DMS79 (cell line): ENCODE data around the gene PCBP2.
"Not testable (repeated sequence)": the region's sequence is repeated elsewhere in the genome, so short reads cannot be mapped to it uniquely, and the experiment has no call there.

ENCODE experiments used
- DNase-seq: peaks from one replicate; lab custom pipeline; 2025; lab: John Stamatoyannopoulos, UW

PCBP2 gene

DNA sequence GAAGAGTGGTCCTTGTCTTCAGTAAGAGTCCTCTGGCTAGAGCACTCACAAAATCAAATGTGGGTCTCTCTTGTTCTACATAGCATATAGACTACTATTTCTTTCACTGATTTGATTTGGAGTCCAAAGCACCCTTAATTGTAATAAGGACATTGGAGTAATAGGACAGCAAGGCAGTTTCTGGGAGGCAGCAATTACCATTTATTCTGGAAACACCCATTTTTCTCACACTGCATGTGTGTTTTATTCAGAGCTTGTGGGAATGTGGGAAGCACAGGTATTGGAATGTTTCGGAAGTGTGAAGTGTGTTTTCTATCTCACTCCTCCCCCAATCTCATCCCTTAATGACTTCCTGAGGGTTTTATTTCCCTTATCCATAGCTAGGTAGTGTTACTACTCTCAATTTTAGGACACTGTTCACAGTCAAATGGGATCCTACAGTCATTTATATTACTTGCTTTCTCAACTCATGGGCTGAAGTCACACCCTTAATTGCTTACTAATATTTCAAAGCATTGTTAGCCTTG lies 20.2 kb downstream of the PCBP2 start:
- DNase-seq = no peak

DNA sequence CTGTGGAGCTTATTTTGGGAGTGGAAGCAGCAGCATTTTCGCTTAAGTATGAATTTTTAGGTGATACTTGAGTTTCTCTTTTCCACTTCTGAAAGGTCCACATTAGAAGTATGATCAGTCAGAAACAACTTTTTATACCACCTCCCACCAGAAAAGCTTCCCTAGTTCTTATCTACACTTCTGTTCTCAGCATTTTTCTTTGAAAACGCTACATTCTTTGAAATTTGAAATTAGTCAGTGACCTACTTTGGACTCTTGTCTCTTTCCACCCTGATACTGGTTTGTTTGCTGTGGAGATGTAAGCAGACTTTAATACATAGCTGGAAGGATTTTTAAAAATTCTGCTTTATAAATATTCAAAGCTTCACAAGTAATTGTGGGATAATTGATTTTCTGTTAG lies 22.2 kb downstream of the PCBP2 start:
- no peak for DNase-seq

DNA sequence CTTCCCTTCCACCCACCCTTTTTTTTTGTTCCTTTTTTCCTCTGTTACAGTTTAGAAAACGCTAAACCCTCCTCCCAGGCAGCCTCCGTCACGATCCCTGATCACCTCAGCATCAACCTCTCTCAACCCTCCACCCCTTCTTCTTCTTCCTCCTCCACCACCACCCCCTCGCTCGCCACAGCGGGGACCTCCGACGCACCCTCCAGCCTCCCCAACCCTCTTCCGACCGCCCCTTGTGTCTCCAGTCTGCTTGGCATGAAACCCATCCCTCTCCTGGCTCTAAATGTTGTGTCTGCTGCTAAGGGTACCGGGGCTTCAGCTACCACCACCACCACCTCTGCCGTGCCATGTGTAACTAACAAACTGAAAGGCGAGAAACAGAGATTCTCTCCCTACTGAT lies 22.9 kb downstream of the PCBP2 start:
- no peak for DNase-seq

DNA sequence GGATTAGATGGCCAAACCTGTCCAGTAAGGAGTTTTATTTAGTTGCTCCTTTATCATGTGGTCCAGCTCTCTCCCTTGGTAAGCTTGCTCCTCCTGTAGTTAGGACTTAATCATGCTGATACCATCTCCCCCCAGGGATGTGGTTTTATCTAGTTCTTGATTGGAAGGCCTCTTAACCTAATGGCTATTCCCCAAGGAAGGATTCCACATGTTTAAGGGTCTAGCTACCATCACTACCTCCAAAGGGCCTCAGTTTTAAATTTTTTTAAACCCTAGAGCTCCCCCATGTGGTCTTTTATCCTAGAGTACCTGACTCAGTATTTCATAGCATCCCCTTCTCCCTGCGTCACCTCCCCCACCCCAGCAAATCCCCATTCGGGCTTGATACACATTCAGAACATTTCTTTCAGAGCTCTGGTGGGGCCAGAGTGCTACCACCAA lies 24.9 kb downstream of the PCBP2 start:
- no peak for DNase-seq

DNA sequence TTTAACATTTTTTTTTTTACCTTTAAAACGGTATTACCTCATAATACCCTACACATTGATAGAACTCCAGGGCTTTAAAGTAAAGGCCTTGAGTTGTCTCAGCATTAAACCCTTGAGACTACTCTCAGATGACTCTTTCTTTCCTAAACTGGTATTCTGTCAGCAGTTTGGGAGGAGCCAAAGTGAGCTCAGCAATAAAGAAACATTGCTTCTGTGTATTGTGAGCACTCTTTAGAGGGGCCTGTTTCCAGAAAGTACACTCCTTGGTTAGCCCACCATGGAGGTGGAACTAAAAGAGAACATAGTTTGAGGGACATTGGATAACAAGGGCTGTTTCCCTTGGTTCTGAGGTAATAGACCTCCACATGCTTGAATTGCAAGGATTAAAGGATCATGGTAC lies 27.0 kb downstream of the PCBP2 start:
- DNase-seq = no peak

DNA sequence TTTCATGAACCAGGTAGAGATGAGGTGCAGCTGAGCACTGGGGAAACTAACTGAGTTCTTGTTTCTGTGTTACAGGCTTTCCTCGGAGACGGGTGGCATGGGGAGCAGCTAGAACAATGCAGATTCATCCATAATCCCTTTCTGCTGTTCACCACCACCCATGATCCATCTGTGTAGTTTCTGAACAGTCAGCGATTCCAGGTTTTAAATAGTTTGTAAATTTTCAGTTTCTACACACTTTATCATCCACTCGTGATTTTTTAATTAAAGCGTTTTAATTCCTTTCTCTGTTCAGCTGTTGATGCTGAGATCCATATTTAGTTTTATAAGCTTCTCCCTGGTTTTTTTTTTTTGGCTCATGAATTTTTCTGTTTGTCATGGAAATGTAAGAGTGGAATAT lies 27.4 kb downstream of the PCBP2 start:
- DNase-seq = no peak

DNA sequence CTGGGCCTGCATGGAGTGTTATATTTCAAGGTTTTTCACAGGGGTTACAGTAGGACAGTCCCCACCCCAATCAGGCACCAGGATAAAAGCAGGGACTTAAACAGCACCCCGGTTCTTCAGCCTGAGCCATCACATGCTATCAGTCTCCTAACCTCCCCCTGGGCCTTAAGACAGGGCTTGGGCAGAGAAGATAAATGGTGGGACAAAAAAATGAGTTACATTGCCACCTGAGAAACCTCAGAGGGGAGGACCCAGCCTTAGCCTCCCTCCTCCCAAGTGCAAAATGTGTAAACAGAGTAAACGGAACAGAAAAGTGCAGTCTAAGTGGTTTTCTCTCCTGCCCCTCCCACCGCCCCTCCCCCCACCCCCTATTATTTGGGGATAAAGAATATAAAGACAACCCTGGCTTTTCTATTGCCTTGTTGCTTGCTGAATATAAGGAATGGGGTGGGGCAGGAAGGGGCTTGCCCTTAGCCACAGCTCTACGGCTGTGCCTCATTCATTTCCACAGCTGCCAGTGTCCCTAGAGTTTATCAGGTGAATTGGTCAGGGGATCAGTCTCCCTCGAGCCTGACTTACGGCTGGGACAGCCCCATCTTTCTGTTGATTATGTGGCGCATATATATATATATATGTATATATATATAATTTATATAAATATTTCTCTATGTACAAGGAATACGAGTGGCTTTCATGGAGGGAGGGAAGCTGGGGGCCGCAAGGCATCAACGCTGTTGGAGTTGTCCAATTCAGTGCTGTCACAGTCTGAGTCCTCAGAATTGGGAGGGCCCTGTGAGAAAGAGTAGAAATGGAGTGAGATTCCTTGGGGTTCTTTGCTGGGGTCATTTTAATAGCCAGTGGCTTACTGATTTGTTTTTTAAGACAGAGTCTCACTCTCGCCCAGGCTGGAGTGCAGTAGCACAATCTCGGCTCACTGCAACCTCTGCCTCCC lies 28.9 kb downstream of the PCBP2 start:
- DNase-seq = no peak

DNA sequence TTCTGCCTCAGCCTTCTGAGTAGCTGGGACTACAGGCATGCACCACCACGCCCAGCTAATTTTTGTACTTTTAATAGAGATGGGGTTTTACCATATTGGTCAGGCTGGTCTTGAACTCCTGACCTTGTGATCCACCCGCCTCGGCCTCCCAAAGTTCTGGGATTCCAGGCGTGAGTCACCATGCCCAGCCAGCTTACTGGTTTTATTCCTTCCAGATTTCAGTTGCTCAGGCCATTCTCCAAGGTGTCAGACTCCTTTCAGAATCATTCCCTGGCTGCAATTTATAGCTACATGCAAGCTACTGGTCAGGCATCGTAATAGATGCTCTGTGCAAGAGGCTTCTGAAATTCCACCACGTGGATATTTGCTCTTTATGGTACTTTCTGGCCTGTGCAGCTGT lies 29.6 kb downstream of the PCBP2 start:
- DNase-seq = not testable (repeated sequence)

DNA sequence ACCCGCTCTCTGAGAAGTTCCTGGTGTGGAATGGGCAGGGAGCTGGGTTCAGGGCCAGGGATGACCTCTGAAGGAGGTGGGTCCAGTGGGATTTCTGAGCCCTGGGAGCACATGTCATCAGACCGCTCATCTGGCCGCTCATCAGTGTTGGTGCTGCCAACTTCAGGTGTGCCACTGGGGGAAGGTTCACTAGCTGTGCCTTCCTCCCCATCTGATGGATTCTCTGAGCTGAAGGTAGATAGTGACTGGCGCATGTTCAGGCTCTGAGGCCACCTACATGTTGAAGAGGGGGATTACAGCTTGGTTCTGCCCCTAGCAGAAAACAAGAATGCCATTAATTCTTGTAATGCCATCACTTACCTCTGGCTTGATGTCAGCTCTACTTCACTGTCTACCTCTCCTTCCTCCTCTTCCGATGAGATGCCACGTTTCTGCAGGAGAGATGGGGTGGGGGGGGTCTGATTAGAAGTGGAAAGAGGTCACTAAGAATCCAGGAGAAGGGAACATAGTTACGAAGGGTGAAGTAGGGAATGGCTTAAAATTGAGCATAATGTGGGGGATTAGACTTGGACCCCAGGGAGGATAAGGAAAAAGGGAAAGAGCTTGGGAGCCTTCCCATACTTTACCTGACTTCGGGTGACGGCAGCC lies 30.2 kb downstream of the PCBP2 start:
- no peak for DNase-seq

DNA sequence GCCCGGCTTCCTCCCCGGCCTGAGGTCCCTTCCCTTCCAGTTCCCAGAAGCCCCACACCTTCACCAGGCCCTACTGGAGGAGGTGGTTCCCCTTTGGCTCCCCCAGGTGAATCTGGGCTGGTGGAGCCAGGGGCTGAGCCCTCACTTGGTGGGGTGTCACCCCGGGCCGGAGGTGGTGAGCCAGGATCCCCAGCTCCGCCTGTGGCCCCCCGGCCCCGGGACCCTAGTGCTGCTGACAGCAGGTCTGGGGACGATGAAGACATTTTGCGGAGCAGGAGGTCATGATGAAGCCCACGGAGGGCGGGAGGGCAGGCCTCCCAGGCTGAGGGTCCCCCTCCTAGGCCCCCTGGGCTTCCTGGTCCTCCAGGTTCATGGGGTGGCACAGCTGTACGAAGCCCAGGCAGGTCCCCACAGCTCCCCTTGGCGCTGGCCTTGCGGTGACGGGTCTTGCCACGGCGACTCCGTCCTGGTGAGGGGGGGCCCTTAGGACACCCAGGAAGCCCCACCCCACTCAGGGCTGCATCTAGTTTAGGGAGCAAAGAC lies 30.8 kb downstream of the PCBP2 start:
- DNase-seq = no peak

DNA sequence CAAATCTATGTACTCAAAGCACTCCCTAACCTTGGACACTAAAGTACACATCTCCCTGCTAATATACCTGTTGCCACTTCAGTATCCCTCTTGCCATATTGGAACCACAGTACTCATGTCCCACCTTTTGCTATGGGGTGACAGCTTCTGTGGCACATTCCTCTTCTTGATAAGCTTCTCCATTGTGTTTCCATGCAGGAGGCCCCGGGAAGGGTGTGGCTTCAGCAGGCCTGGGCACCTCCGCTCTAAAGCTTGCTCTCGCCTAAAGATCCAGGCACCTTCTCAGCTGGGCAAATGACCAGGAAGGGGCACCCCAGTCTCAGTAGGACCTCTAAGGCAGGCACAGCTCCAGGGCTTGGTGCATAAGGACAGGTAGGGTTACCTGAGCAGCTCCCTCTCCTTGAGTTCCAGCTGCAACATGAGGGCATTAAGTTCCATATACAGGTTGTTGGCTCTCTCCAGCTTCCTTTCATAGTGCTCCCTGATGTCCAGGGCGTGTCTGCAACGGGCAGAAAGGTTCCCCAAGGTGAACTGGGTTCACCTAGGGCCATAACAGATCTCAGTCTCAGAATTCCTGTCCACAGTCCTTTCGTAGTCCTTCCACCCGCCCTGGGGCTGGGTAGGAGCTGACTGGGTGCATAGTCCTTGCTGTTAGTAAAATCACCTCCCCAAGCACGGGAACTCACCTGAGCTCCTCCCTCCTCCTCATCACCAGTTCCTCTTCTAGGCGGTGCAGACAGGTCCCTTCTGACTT lies 31.5 kb downstream of the PCBP2 start:
- DNase-seq = no peak

DNA sequence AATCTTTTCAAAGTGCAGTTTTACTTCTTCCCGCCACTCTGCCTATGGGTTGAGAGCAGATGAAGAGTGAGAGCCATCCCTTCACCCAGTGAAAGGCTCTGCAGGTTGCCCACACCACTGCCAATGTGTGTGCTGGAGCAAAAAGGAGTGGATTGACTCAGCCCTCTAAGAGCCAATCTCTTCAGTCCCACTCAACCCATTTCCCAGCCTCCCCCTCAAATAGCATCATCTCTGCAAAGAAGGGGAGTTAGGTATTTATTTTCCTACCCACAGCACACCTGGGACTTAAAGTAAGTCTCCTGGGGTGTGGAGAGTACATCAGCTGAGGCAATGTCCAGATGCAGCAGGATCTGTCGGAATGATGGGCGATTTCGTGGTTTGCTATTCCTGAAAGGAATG lies 32.1 kb downstream of the PCBP2 start:
- no peak for DNase-seq

DNA sequence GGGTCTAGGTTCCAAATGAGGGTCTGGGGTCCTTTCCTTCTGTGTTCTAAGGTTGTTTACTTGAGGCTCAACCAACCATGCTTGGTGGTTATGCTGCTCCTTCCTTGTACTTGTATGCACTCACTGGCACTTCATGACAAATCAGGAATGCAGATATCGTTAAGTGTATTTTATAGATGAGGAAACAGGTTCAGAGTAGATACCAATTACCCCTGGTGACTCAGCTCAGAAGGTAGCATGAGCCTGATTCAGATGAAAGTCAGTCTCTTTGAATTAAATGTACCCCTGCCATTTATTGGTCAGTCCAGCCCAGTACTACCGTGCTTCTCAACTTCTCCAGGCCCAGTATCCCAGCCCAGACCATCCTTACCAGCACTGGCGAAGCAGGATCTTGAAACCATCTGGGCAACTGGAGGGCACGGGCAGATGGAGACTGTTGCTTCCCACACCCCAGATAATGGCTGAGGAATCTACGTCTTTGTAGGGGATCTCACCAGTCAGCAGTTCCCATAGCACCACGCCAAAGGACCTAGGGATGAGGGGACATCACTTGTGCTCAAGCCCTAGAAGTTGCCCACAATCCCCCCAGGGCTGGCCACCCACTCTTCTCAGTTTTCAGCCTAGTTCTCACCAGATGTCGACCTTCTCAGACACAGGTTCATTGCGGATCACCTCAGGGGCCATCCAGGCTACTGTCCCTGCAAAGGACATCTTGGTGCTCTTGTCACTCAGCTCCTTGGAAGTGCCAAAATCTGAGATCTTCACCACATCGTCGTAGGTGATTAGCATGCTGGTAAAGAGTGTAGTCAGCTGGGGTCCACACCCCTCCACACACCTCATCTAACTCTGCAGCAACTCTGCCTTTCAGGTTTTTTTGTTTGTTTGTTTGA lies 33.0 kb downstream of the PCBP2 start:
- DNase-seq = no peak

DNA sequence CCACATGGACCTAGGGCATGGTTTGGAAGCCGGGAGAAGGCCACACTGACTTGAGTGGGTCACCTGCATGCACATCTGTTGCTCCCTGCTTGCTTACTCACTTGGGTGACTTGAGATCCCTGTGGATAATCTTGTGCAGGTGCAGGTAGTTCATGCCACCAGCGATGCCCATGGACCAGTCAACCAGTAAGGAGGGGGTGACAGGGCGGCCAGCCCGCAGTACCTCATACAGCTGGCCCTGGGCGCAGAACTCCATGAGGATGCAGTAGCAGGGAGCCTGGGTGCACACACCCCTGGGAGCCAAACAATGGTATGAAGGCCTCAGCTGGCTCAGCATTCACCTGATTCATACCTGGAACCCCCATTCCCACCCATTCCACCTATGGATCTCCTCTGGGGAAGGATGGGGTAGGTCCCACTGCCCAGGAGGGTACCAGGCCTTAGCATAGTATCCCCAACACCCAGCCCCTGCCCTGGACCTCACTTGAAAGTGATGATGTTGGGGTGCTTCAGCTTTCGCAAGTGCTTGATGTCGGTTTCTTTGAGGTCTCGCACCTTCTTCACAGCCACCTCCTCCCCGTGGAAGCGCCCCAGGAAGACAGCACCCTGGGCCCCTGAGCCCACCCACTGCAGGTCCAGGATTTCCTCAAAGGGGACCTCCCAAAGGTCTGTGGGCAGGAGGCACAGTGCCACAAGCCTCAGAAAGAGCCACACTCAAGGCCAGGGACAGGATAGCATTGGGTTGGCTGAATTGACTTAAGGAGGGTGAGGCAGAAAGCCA lies 34.2 kb downstream of the PCBP2 start:
- no peak for DNase-seq

DNA sequence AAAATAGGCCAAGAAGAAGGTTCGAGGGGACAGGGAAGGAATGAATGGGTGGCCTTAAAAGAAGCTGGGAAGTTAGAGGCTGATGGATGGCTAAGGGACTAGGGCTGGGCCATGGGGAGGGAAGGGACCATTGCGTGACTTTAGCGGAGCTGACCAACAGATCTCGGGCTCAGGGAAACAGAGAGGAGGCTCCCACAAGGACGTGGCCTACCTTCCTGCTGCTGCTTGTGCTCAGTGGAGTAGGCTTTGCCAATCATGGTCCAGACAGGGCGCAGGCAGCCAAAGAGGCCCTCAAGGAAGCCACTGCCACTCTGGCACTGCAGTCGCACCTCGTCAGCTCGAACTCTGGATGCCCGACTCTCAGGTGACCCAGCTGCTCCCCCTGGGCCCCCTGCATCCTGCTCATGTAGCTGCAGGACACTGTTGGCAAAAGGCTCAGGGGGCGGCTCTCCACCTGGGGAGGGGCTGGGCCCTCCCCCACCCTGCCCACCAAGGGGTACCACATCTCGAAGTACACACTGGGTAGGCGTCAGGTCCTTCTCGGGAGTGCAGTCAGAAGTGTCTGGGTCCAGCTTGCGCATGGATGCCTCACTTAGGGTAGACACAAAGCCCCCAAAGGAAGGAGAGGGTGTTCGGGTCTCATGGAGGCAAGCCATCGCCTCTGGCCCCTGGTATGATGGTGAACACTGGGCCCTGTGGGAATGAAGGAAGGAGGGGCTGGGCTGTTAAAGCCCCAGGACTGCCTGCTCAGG lies 35.0 kb downstream of the PCBP2 start:
- no peak for DNase-seq

DNA sequence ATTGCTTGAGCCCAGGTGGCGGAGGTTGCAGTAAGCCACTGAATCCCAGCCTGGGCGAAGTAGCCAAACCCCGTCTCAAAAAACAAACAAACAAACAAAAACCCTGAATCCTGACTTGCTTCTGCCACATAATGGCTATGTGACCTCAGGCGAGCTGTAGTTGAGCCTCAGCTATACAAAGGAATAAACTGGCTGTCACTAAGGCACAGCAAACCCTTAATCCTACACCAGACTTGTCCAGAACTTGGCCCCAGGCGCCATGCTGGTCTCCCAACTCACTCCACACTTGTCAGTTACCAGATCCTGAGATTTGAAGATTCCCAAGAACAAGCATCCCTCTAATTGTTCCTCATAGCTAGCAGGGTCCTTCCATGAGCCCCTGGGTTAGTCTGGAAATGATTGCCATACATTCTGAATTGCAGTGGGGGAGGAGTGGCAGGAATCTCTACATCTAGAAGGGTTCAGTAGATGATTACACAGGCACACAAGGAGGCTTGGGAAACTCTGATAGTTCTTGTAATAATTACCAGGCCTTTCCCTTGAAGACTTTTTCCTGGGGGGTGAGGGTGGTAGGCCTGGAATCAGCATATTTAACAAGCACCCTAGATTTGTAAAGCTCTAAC lies 37.5 kb downstream of the PCBP2 start:
- DNase-seq = no peak

DNA sequence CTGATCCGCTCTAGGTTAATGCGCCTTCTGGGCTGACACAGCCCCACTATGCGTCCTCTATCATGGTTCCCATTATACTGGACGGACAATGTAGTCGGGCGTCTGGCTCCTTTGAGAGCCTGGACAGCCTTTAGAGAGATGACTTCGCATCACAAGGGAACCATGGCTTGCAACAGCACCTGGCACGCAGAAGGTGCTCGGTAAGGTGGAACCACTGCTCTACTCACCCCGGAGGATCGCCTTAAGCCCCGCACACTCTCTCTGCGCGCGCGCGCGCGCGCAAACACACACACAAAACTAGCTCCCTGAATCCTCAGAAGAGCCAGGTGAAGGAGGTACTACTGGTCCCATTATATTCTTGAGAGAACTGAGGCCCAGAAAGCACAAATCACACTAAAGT lies 40.3 kb downstream of the PCBP2 start:
- DNase-seq = no peak

DNA sequence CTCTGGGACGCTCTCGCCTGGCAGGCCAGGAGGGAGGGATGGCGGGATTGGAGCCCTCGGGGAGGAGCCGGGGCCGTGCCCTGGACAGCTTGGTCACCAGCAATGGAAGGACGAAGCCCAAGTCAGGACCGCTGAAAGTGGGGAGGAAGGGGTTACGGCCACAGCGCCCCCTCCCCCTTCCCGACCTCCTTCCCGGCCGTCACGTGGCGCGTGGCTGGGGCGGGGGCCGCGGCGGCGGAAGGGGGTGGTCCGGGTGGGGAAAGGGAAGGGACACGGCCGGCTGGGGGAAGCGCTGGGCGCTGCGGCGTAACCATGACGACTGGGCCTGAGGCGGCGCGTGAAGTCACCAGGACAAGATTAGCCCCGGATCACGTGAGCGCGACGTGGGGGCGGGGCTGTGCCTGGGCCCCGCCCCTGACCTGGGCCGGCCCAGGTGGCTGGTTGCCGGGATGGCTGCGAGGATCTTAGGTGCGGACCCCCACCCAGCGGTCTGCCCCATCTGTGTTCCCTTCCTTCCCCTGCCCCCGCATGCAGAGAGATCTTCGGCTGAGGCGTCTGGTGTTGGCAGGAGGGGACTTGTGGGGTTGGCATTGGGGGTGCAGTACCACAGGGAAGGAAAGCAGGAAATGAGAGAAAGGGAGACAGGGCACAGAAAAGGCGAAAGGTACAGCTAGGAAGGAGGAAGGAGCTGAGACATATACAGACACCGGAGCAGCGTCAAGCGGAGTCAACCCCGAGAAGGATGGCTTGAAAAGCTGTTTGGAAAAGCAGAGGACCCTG lies 41.1 kb downstream of the PCBP2 start:
- peak; percentile 36 for DNase-seq
